HEK293T (cell line): ENCODE data around the gene KCNG2.

Experiments used
- ARNT ChIP-seq: fragments of 450-650 bp; IDR thresholded peaks from 2 replicates; pipeline ENCODE4 v1.6.1; 2017; ENCODE audit warnings: mild to moderate bottlenecking
- FOXA1 ChIP-seq: fragments of 450-650 bp; IDR thresholded peaks from 2 replicates; pipeline ENCODE4 v1.6.1; 2016; ENCODE audit warnings: mild to moderate bottlenecking
- FOXM1 ChIP-seq: fragments of 450-650 bp; IDR thresholded peaks from 2 replicates; pipeline ENCODE4 v1.6.1; 2017; ENCODE audit warnings: mild to moderate bottlenecking, borderline replicate concordance
- HDGF ChIP-seq: fragments of 450-650 bp; IDR thresholded peaks from 2 replicates; pipeline ENCODE4 v1.6.1; 2017; ENCODE audit warnings: antibody characterized with exemption, borderline replicate concordance
- TARDBP ChIP-seq: fragments of 450-650 bp; IDR thresholded peaks from 2 replicates; pipeline ENCODE4 v1.6.1; 2016
- ZNF384 ChIP-seq: fragments of 450-650 bp; IDR thresholded peaks from 2 replicates; pipeline ENCODE4 v1.6.1; 2016

DNA sequence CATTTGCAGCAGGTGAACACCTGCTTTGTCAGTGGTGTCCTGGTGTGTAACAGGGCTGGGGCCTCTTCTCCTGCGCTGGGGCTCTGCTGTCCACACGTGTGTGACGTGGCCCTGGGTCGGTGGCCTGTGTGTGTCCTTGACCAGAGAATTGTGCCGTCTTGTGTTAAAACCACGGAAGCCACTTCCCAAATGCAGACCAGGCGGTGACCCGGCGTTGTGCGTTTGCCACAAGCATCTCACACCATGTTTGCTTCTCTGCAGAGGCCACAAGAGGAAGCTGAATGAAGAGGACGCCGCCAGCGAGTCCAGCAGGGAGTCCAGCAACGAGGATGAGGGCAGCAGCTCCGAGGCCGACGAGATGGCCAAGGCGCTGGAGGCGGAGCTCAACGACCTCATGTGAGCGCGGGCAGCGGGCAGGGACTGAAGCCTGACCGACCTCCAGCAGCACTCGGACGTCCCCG lies 44.3 kb upstream of the KCNG2 start:
- TF ChIP-seq ARNT = no peak
- no peak for TF ChIP-seq FOXA1
- no peak for TF ChIP-seq TARDBP
- no peak for TF ChIP-seq HDGF
- TF ChIP-seq ZNF384 = no peak
- TF ChIP-seq FOXM1 = no peak
